Urinary bladder (tissue), 4 donors: ENCODE measurements around the gene CNNM3. TPM values are rescaled to one million over a fixed set of nuclear protein-coding genes. Genes with fewer than 3 reads are reported as not detected.
A peak's percentile ranks its signal among the peaks of the same experiment; 100 is the strongest.

ENCODE experiments used
- DNase-seq: peaks from one replicate; pipeline ENCODE4 v3.0.0-alpha.2; 2015; ENCODE audit errors: extremely low spot score
- H3K27ac ChIP-seq: one replicate; pipeline ENCODE4 v1.5.1; 2013; ENCODE audit warnings: low read depth, mild to moderate bottlenecking, moderate library complexity
- H3K36me3 ChIP-seq: one replicate; pipeline ENCODE4 v1.6.1; 2013; ENCODE audit warnings: mild to moderate bottlenecking, moderate library complexity; ENCODE audit not compliant: insufficient read depth
- H3K4me1 ChIP-seq: one replicate; pipeline ENCODE4 v1.6.1; 2013; ENCODE audit warnings: mild to moderate bottlenecking, moderate library complexity; ENCODE audit not compliant: insufficient read depth
- H3K4me3 ChIP-seq: one replicate; pipeline ENCODE4 v1.5.1; 2013; ENCODE audit warnings: low read depth, low read length
- WGBS: extraction: QIAGEN DNeasy Blood & Tissue Kit; methylation state at CpG from one replicate; pipeline ENCODE4 v1.1.7; 2013; 5-methylcytosine and 5-hydroxymethylcytosine counted together
- polyA plus RNA-seq: library from polyadenylated mRNA; stranded (reverse); fragments of 200-250 nt; gene quantifications from one replicate; pipeline ENCODE4 v1.2.3, GENCODE V29; 2013
- total RNA-seq: library from RNA; depleted of rRNA; stranded (reverse); fragments of >200 nt; gene quantifications from one replicate; pipeline ENCODE4 v1.2.3, GENCODE V29; 2014
- donor health status: healthy with polysubstance abuse.
- donor health status: healthy.

Gene CNNM3
- total and polyA plus RNA-seq, 2 donors: 14.6 to 18.0 TPM

DNA sequence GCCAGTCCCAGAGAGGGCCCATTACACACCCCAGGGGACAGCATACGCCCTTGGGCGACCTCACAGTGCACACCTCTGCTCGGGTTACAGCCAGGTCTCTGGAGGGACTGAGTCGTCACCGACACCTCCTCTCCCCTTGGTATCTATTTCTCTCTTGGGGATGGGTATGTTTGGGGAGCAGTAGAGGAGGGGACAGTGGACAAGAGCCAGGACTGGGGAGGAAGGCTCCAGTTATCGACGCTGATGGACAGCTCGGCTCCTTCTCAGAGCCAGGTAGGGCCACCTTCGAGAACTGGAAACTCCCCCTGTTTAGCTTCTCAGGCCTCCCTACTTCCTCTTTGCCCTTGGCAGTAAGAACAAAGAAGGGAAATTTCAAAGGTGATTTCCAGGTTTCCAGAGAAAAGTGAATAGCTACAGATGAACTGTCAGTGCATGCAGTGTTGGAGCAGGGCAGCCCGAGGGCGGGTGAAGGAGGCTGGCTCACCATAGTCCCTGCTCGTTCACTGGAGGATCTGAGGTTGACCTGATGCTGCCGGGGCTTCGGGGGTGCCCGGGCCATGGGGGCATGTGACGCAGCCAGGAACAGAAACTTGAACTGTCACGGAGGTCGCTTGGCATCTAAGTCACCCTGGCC lies 58.2 kb downstream of the CNNM3 start:
- no peak overlapping the region for H3K4me3 ChIP-seq

DNA sequence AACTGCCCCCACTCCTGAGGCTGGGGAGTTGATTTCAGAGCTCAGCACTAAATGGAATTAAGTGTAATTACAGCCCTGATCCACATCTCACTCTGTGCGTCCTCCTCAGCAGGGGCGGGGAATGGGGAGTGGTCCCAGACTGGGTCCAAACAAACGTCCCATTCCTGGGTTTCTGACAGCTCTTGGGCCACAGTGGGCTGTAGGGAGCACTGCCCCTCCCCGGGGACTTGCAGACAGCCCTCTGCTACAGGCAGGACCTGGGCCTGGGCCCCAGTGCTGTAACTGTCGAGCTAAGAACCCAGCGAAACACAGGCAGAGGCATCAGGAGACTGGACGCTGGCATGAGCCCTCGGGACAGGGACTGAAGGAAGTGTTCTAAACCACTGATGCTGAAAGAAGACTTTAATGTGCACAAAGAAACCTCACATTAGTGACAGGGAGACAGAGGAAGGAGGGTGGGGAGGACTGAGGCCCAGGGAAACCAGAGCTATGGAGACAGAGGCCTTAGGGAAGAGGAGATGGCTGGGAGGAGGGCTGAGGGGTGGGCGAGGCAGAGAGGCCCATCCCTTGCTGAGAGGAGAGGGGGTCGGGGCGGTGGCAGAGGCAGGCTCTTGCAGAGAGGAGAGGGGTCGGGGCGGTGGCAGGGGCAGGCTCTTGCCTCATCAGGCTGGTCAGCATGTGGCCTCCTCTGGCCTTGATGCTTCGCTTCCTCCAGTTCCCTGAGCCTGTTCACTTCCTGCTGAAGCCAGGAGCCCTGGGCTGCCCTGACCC lies 59.6 kb downstream of the CNNM3 start:
- WGBS: 72% methylated on average over 14 of the region's 14 CpGs
- H3K4me1 ChIP-seq: no peaks in the 10 kb centered on the region

More for the DNA sequence above, 58.2 kb downstream of the CNNM3 start:
- Histone ChIP-seq H3K4me1 (no peaks in the 10 kb centered on the region), H3K27ac (no peak overlapping the region), H3K36me3 (no peaks in the 10 kb centered on the region)
- no peak for DNase-seq
- 58% methylated on average over 18 of the region's 18 CpGs for whole genome bisulfite sequencing

GRCh38 chr2:96876269-96877041 lies 60.4 kb downstream of the CNNM3 start:
- no peak overlapping the region for H3K27ac ChIP-seq
- 90% methylated on average over 16 of the region's 16 CpGs for WGBS
- DNase-seq: no peak

More for the DNA sequence above, 59.6 kb downstream of the CNNM3 start:
- no peak for DNase-seq
- H3K4me3 ChIP-seq: no peak overlapping the region
- H3K27ac ChIP-seq: no peak overlapping the region
- H3K36me3 ChIP-seq: no peaks in the 10 kb centered on the region

DNA sequence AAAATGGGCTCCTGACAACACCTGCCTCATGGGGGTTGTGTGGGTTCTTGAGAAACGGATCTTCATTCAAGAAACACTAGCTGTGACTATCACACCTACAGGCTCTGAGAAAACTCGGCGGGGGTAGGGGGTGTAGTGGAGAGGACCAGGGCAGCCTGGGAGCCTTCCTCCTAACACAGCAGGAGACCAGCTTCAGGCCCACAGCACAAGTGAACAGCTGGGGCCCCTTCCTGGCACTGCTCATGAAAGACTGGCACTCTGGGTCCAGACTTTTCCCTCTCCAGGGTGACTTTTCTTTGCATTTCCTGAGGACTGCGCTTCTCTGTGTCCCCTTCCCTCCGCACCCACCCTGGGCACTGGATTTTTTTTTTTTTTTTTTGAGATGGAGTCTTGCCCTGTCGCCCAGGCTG lies 61.0 kb downstream of the CNNM3 start:
- no peak overlapping the region for H3K27ac ChIP-seq
- no peaks in the 10 kb centered on the region for H3K4me1 ChIP-seq
- H3K36me3 ChIP-seq: no peaks in the 10 kb centered on the region
- 84% methylated on average over 6 of the region's 6 CpGs for WGBS
- no peak overlapping the region for H3K4me3 ChIP-seq
- DNase-seq: no peak

More at GRCh38 chr2:96876269-96877041, 60.4 kb downstream of the CNNM3 start:
- H3K36me3 ChIP-seq: no peaks in the 10 kb centered on the region
- no peaks in the 10 kb centered on the region for H3K4me1 ChIP-seq
- no peak overlapping the region for H3K4me3 ChIP-seq

DNA sequence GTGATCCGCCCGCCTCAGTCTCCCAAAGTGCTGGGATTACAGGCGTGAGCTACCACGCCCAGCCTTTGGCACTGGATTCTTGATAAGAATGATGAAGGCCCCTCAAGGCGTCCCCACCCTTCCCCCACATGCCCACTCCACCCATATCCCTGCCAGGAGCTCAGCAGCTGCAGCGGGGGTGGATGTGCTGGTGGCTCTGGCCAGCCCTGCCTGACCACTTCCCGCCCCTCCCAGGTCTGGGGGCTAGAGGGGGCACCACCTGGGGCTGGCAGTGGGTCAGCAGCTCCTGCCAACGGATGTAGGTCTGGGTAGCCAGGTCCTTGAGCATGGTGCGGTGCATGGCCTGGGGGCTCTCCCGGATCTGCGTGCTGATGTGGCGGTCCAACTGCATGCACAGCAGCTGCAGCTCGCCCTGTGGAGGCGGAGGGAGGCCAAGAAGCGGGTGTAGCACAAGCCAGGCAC lies 61.6 kb downstream of the CNNM3 start:
- no peak for DNase-seq
- Histone ChIP-seq H3K27ac (no peak overlapping the region), H3K4me3 (no peak overlapping the region), H3K36me3 (no peaks in the 10 kb centered on the region), H3K4me1 (no peaks in the 10 kb centered on the region)
- 82% methylated on average over 15 of the region's 15 CpGs for WGBS

DNA sequence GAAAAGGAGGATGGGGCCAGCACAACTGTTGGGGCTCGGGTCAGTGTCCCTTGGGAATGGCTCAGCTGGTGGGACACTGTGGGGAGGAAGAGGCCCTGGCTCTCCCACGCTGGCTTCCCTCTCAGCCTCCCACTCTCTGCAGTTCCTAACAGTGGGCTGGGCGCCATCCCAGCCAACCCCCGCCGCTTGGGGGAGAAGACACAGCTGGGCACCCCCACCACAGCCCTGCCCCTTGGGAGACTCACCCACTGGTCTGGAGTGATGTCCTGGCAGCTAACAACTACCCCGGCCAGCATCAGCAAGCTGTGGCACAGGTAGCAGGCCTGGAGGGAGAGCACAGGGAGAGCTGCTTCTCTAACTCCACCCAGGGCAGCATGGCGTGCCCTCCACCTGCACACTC lies 62.1 kb downstream of the CNNM3 start:
- Histone ChIP-seq H3K36me3 (no peaks in the 10 kb centered on the region), H3K4me3 (no peak overlapping the region), H3K4me1 (no peaks in the 10 kb centered on the region), H3K27ac (no peak overlapping the region)
- WGBS: 87% methylated on average over 7 of the region's 7 CpGs
- no peak for DNase-seq

DNA sequence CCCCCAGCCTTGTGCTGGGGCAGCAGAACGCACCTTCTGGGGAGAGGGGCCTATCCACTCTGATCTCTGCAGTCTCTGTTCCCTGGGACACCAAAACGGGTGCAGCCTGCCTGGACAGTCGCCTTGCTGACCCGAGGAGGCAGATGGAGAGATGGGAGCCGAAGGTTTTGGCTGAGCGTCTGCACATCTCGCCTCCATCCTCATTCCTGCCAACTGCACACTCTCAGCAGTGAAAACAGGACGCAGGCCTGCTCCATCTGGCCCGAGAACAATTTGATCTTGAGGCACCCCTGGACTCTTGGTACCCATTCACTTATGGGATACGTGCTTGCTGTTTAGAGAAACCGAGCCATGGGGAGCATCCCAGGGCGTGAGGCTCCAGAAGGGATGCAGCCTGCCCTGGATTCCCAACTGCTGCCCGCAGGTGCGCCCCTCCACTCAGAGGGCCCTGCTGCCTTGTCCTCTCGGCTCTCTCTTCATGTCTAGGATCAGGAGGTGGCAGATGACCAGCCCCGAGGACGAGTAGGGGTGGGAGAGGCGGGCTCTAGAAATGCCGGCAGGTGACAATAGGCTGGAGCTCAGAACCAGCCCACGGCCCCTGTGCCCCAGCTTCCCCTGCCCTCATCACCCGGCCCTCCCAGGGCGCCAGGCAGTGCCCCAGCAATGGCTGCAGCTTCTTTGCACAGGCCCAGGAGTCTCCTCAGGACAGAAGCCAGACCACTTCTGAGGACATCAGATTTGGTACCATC lies 62.9 kb downstream of the CNNM3 start:
- Histone ChIP-seq H3K4me1 (no peaks in the 10 kb centered on the region), H3K27ac (no peak overlapping the region), H3K36me3 (no peaks in the 10 kb centered on the region), H3K4me3 (no peak overlapping the region)
- 86% methylated on average over 22 of the region's 22 CpGs for WGBS
- no peak for DNase-seq

DNA sequence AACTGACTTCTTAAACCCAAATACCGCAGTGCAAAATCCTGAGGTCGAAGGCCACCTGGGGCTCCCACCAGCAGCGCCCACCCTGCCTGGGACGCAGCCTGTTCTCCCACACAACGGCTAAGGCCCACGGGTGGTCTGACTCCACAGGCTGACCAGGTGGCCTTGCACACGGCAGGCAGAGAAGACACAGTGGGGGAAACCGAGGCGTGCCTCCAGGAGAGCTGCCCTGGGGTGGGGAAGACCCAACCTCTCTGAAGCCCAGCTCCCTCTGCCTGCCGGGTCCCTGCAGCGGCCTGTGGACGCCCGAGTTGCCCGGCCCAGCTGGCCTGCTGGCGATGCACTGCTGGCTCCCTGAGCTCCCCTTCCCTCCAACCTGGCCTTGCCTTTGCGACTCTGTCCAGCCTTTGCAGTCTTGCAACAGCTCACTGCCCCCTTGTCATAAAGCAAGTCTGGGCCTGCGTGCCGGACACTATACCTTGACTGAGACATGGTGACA lies 63.5 kb downstream of the CNNM3 start:
- Histone ChIP-seq H3K4me3 (no peak overlapping the region), H3K27ac (no peak overlapping the region), H3K36me3 (no peaks in the 10 kb centered on the region), H3K4me1 (no peaks in the 10 kb centered on the region)
- WGBS: 91% methylated on average over 18 of the region's 18 CpGs
- DNase-seq: no peak

- WGBS: 92% methylated on average over 6 of the region's 6 CpGs
- H3K4me3 ChIP-seq: no peak overlapping the region
- no peaks in the 10 kb centered on the region for H3K36me3 ChIP-seq
- no peaks in the 10 kb centered on the region for H3K4me1 ChIP-seq
- DNase-seq: no peak
- H3K27ac ChIP-seq: no peak overlapping the region
Measured at GRCh38 chr2:96880891-96881273, 64.8 kb downstream of the CNNM3 start.

DNA sequence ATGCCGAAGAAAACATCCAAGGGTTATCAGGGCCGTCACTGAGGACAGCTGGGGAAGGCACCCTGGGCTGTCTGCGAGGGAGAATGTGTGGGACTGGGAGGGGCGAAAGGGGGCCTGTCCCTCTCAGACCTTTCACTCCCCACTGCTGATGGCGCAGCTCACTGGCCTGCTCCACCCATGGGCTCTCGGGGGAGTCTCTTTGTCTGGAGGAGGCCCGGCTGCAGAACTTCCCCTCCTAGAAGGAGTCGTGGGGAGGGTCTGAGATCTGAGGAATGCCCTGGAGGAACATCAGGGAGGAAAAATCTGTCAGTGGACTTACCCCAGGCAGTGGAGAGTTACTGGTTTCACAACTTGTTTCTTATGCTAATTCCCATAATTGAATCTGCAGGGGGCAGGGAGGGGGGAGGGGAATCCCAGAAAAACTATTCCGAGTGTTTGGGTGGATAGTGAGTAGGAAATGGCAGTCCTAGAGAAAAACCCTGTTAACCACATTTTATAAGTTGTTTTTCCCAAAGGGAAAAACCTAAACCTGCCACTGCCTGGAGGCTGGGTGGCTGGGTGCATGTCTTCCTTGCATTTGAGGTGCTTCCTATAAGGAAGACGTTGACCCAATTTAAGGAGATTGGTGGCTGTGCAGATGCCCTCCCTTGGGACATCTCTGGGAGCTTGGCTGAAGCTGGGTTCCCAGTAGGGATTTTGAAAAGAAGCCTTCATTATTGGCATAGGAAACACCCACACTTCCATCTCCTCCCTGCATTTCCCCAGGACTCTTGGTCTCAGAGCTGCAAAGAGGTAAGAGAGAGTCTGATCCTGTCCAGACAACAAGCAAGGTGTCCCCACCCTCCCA lies 65.5 kb downstream of the CNNM3 start:
- no peaks in the 10 kb centered on the region for H3K36me3 ChIP-seq
- WGBS: 76% methylated on average over 10 of the region's 10 CpGs
- no peak overlapping the region for H3K27ac ChIP-seq
- no peak for DNase-seq
- no peaks in the 10 kb centered on the region for H3K4me1 ChIP-seq
- no peak overlapping the region for H3K4me3 ChIP-seq

- Histone ChIP-seq H3K4me1 (no peaks in the 10 kb centered on the region), H3K27ac (peak overlapping the region; percentile 51), H3K4me3 (no peak overlapping the region), H3K36me3 (no peaks in the 10 kb centered on the region)
- no peak for DNase-seq
- WGBS: 74% methylated on average over 12 of the region's 12 CpGs
Measured at GRCh38 chr2:96882230-96882629, 66.2 kb downstream of the CNNM3 start.

DNA sequence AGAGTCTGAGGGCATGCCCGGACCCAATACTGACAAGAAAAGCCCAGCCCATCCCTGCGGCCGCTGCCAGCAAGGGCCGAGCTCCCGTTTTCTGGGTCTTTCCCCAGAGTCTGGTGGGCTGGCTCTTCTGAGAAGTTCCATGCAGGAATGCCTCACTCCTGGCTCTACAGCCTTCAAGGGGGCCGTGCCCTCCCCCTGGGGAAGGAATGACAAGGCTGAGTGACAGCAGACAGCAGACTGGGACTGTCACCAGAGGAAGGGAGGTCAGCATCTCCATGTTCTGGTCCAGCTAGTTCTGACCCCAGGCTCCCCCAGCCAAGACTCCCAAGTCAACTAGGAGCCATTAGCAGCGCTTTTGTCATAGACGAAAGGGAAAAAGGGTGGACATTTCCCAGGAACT lies 66.8 kb downstream of the CNNM3 start:
- no peak overlapping the region for H3K4me3 ChIP-seq
- H3K27ac ChIP-seq: peak overlapping the region; percentile 51
- no peaks in the 10 kb centered on the region for H3K36me3 ChIP-seq
- WGBS: 89% methylated on average over 8 of the region's 8 CpGs
- H3K4me1 ChIP-seq: no peaks in the 10 kb centered on the region
- DNase-seq: no peak
